ENCODE data around the gene MXI1.
"Not testable (repeated sequence)": the region's sequence is repeated elsewhere in the genome, so short reads cannot be mapped to it uniquely, and the experiment has no call there.

The MXI1 gene

DNA sequence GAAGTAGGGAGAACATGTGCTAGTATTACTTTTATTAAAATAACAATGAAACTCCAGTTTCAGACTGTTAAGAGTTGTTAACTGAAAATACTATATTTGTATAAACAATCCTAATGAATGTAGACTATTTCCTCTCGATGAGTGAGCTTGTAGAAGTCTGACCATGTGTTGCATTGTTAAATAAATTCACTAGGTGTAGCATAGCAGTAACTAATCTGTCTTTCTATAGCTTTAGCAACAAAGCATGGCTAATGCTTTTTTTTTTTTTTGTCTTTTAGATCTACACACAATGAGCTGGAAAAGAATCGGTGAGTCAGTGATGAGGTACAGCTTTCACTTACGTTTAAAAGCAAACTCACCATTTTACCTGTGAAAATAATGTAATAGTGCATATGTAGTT is 37.1 kb downstream of the MXI1 start:
- DNase-seq = no peak

DNA sequence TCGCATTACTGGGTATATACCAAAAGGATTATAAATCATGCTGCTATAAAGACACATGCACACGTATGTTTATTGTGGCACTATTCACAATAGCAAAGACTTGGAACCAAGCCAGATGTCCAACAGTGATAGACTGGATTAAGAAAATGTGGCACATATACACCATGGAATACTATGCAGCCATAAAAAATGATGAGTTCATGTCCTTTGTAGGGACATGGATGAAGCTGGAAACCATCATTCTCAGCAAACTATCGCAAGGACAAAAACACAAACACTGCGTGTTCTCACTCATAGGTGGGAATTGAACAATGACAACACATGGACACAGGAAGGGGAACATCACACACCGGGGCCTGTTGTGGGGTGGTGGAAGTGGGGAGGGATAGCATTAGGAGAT is 40.4 kb downstream of the MXI1 start:
- DNase-seq = not testable (repeated sequence)

DNA sequence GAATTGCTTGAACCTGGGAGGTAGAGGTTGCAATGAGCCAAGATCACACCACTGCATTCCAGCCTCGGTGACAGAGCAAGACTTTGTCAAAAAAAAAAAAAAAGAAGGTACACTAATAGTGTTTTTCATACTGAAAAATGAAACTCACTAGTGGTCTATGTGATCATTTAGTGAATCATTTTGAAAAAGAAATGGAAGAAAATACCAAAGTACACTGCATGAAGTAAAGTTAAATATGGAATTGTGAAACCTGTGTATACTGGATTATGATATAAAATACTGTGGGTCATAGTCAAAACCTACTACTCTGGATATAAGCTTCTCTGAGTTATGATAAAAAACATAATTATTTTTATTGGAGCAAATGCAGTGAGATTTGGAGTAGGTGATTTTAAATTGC is 42.1 kb downstream of the MXI1 start:
- not testable (repeated sequence) for DNase-seq

DNA sequence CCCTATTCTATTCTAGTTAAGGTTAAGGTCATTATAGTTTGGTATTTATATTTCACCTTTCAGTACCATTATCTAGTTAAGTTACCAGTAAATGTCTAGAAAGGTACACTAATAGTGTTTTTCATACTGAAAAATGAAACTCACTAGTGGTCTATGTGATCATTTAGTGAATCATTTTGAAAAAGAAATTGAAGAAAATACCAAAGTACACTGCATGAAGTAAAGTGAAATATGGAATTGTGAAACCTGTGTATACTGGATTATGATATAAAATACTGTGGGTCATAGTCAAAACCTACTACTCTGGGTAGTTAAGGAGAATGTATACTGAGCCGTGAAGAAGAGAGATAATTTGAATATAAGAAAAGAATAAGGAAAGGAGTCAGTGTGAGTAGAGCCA is 44.0 kb downstream of the MXI1 start:
- not testable (repeated sequence) for DNase-seq

DNA sequence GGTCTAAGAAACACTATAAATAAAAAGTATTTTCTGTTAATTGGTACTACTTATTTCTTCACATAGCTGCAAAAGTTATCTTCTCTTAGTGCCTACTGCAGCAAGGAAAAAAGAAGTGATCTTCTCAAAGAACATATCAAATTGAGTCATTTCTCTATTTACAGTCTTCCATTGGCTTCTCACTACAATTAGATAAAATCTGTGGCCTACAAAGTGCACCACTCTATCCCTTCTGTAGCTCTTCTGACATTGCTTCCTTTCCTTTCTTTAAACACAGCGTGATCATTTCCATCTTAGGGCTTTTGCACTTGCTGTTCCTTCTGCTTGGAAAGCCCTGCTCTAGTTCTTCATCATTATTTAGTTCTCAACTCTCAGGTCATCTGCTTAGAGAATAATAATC is 44.7 kb downstream of the MXI1 start:
- no peak for DNase-seq

DNA sequence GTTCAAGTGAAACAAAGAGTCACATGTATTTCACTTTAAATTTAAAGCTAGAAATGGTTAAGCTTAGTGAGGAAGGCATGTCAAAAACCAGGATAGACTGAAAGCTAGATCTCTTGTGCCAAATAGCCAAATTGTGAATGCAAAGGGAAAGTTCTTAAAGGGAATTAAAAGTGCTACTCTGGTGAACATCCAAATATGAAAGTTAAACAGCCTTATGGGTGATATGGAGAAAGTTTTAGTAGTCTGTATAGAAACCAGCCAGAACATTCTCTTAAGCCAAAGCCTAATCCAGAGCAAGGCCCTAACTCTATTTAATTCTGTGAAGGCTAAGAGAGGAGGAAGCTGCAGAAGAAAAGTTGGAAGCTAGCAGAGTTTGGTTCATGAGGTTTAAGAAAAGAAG is 47.1 kb downstream of the MXI1 start:
- no peak for DNase-seq

DNA sequence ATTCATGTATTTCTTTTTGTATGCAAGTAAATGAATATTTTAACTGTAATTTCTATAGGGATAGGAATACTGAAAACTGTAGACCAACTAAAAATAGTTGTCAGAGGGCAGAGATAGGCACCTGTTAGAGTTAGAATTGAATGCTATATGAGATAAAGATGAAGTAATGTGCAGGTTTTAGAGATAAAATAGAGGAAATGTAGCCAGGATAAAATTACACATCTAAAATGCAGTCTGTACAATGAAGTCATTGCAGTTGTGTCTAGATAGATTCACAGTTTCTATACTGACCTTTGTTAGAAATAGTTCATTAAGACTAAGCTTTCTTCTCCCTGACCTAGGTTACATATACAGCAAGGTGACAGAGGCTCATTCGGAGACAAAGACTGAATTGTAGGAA is 51.1 kb downstream of the MXI1 start:
- no peak for DNase-seq

DNA sequence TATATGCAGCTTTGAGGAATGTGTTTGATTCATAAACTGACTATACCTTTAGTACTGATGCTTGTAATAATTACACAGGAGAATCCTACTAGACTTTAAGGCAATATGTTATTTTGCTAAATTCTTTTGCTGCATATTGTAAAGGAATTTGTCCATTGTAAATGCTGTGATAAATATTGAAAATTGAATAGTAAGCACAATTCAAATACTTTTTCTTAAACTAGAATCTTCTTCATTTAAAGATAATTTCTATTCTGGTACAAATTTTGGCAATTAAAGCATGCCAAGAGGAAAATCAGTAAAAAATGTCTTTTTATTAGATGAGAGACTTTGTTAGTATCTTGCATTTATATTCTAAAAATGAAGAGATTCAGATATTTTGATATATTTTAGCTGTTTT is 51.9 kb downstream of the MXI1 start:
- no peak for DNase-seq

DNA sequence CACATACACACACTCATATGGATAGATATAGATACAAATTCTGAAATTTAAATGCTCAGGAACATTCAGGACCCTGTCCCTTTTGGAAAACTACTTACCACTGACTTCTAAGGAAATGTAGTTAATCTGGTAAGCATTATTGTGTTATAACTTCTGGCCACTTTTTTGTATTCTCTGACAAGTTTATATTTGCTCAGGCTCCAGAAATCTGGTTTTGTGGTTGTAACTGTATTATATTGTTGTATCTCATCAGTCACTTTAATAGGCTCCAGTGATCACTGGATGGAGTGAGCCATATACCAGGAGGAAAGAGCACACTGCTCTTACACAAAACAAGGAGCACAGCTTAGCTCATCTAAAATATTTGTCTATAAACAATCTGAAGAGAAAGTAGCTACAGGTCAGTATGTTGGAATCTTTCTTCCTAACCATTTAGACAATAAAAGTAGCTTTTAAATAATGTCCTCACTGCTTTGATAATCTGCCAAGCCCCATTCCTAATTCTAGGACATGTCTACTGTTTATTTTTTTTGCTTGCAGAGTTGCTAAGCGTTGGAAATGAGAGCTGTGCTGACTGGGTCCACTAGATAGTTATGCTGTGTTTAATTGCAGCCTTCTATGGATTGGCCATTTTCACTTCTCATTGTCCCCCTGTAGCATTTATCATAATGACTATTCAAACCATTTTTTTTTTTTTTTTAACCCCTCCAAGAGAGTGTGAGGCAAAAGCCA is 53.5 kb downstream of the MXI1 start:
- DNase-seq = no peak

DNA sequence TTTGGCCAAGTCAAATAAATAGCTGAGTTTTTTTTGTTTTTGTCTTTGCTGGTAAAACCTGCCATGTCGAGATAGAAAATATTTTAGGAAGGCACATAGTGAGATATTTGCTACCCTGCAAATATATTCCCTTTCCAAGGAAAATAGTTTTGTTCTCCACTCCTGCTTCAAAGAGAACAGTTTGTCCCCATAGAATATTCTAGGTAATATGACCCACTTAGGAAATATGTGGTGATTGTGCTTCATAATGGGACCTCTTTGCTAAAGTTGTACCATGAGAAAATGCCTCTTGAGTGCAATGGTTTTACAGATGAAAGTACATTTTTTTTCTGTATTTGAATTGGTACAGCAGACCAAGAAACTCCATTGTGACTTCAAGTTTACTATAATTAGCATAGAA is 55.8 kb downstream of the MXI1 start:
- DNase-seq = no peak

DNA sequence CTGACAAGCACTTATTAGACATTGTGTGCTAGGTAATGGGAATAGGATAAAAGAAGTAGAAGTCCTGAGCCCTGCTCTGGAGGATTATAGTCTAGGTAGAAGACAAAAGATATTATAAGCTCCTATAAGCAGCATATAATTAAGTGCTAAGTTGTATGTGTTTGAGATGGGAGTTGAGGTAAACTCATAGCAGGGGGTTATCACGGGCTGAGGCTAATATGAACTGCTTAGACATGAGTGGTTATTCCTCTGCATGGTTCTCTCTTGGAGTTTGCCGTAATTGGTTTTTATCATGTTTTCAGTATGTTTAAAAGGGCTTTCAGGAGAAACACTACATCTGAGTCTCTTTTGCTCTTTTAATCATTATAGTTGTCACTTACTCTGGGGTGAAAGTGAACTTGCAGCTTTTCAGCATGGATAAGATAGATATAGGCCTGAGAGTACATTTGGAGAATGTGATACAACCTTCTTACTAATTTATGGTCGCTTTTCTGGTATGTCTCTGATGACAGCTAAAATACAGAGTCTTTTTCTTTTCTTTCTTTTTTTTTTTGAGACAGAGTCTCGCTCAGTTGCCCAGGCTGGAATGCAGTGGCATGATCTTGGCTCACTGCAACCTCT is 58.3 kb downstream of the MXI1 start:
- DNase-seq = no peak

DNA sequence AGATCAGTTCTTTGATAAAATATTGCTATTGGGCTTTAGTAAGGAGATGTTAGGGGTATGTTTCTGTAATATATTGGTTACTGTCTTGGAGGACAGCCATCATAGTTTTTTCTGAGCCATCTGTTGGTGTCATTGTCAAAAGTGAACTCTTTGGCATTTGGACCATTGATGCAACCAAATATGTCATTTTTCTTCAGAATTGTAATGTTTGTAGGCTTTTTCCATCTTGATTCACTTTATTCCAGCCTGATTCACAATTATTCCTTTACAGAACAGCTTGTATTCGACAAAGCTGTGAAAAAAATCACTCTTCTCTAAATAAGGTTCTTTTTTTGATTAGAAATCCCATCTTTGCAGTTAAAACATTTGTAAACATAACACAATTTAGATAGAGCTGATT is 59.9 kb downstream of the MXI1 start:
- no peak for DNase-seq

DNA sequence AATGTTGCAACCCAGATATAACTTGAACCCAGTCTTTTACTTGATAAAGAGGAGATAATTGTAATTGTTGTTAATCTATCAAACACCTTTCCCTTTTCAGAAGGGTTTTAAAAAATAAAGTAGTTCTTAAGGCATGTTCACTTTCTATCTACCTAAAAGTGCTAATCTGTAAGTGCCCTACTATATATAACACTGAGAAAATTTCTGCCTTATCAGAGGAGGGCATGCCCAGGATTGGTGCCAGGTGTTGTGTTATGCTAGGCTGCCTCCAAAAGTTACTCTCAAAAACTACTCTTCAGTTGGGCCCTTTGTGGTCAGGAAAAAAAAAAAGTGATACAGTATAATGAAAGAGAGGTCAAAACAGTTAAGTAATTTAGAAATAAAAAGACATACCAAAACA is 61.0 kb downstream of the MXI1 start:
- no peak for DNase-seq

DNA sequence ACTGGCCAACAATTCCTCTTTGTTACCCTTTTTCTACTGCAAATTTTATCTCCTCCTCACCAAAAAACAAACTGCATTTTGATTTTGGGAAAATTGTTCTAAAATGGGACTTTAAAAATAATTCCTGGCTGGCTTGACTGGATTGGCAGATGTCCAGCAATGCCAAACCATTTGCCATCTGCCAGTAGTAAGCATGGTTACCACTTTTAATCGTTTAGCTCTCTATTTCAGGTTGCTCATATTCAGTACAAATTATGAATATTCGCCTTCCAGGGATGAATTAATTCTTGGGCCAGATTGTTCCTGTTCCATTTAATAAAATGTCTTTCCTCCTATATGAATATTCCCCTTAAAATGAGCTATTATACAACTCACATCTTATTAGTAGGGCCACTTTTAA is 61.6 kb downstream of the MXI1 start:
- no peak for DNase-seq

DNA sequence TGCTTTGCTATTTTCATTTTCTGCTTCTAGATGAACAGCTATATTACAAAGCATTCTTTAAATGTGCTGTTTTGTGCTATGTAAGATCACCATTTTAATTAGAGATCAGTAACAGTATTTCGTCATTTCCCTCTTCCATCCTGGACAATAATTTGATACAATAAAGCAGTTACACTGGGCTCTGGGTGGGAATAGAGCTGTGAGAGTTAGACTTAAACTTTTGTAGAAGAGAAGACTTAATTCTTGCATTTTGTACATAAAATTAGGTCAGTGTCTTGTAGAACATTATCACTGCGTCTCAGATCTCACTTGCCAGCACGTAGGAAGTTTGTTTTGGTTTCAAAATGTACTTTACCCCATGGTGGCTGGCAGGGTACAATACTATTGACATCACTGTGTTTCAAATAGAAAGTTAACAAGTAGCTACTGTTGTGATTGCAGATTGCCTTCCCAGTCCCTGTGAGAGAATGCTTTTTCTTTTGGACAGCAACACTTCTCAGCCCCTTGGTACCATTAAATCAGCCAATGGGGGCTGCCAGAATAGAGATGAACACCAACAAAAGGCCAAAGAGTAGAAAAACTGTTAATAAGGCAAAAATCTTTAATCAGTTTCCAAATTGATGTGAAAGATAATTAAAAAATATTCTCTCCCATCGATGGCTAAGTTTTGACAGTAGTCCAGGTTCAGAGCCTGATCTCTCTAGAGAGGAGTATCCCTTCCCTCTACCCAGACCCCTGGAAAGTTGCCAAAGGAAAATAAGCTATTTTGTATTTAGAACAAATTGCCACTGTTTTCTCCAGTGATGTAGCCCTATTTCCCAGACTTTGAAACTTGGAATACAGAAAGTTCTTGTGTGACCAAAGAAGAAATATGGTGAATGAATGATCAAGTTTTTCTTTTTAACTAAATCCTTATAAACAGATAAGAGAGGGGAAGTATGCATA is 62.2 kb downstream of the MXI1 start:
- DNase-seq = no peak

DNA sequence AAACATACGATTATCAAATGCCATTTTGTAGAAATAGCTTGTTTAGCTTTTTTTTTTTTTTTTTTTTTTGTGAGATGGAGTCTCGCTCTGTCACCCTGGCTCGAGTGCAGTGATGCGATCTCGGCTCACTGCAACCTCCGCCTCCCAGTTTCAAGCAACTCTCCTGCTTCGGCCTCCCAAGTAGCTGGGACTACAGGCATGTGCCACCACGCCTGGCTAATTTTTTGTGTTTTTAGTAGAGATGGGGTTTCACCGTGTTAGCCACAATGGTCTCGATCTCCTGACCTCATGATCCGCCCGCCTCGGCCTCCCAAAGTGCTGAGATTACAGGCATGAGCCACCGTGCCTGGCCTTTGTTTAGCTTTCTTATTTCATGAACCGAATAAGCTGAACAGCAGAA is 65.6 kb downstream of the MXI1 start:
- not testable (repeated sequence) for DNase-seq

DNA sequence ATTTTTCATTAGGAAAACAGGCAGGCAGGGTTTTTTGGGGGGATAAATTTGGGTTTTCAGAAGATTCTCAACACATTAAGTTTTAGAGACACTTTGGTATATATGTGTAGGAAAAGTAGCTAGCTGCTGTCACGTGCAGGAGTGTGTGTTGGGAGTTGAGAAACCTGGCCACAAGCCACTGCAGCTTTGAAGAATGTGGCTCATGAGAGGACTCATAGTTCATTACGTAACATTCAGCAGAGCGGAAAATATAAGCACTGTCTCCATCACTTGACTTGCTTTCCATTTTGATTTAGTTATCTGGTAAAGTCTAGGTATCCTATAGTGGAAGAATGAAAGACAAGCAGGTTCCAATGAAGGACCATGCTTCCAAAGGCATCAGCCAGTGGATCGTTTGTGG is 66.1 kb downstream of the MXI1 start:
- DNase-seq = peak in 1 of 2 donors; percentile 16

DNA sequence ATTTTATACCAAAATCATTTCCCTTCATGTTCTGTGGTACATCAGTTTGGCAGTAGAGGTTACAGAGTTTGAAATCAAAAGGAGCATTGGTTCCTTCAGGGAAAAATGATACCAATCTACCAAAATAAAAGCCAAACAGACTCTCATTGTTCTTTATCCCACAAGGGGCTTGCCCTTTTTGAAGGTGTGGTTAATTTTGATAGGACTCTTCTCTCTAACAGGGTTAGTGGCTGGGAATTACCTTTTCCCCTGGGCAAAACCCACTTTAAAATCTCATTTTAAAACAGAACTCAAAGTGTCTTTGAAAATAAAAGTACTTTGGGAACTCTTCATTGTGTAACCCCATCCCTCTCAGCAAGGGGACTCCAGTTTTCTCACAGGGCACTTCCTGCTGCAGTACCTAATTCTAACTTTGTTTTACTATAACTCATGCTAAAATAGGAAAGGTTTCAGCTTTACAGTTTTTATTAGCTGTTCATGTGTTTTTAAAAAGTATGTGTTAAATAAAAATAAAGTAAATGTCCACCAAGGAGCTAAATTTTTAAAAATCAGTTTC is 66.7 kb downstream of the MXI1 start:
- no peak for DNase-seq

DNA sequence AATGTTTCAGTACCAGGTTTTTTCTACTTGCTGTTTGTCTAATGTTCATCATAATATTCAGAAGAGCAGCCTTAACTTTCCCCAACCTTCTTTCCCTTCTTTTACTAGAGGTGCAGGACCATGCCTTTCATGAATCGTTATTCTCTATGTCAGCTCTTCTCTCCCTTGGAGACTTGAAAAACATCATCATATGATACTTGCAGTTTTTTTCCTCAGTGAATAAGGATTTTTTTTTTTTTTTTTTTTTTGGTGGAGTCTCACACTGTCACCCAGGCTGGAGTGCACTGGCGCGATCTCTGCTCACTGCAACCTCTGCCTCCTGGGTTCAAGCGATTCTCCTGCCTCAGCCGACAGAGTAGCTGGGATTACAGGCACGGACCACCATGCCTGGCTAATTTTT is 67.2 kb downstream of the MXI1 start:
- DNase-seq = no peak

DNA sequence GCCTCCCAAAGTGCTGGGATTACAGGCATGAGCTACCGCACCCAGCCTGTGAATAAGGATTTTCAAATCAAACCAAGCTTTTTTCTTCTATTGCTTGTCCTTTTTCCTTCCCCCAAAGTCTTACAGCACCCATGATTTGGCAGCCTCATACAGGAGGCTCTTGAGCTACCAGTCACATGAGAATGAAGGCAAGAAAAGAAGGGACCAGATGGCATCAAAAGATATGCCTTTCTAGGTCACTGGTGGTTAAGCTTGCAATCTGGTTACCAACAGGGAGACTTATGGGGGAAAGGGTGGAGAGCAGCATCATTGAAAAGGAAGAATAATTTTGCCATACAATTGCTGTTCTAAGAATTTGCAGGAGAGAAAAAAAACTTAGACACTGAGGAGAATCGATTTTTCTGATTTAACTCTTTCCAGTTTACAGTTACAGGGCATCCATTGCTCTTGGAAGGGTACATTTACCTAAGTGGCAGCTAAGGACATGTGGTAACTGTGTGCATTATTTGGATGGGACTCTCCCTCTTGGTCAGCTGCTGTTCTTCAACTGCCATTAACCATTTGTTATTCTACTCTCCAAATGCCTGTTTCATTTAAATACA is 67.8 kb downstream of the MXI1 start:
- no peak for DNase-seq

DNA sequence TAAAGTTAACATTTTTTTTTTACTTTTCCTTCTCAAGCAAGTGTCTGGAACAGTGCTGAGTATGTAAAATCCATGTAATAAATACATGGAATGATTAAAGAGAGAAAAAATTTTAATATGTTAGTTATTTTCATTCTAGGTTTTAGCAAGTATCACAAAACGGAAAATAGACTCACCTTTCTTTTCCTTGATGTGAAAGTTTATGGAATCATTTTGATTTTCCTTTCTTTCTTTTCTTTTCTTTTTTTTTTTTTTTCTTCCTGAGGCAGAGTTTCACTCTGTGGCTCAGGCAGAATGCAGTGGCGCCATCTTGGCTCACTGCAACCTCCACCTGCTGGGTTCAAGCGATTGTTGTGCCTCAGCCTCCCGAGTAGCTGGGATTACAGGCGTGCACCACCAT is 69.2 kb downstream of the MXI1 start:
- no peak for DNase-seq

DNA sequence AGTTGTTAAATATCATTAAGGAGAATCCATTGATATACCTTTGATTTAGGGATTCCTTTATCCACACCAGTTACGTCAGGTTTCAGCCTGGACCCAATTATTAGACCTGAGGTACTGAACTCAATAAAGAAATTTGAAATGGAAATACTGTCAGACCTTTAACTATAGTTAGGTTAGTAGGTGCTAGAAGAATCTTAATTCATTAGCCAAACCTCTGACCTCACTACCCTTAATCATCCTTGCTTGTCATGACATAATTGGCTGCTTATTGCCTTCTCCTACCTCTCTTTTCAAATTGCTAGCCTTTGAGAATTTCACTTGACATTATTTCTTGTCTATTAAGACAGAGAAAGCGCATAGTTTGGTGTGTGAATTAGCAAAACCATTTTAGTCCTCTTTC is 70.2 kb downstream of the MXI1 start:
- DNase-seq = no peak

All from stimulated activated CD4-positive, alpha-beta T cell treated with anti-CD3 and anti-CD28 coated beads, Interleukin-2, amount 100 ng/mL, for 48 hours (primary cell).